Tibial artery (tissue), 4 donors: ENCODE measurements around the gene TSSK3.

Source experiments
- DNase-seq, 2 donors: peaks; one replicate each; pipeline ENCODE4 v3.0.0-alpha.2; 2019
- H3K27ac ChIP-seq, 2 donors: fragments of 200-600 bp; sonication (generic) in 1 of 2; 1 replicate in 1 of 2; 2 replicates in 1 of 2; pipeline ENCODE4 v1.5.1; 2018 to 2019; ENCODE audit warnings: mild to moderate bottlenecking in 1 of 2
- H3K27me3 ChIP-seq, 2 donors: fragments of 200-600 bp; sonication (generic) in 1 of 2; one replicate each; pipeline versions ENCODE4 v1.5.1 to v1.6.0; 2016 to 2019
- H3K36me3 ChIP-seq, 3 donors: fragments of 200-600 bp; sonication (generic) in 2 of 3; one replicate each; pipeline ENCODE4 v1.5.1; 2016 to 2019; ENCODE audit warnings: mild to moderate bottlenecking in 2 of 3
- H3K4me1 ChIP-seq, 4 donors: fragments of 200-600 bp; sonication (generic) in 2 of 4; 1 replicate in 3 of 4; 2 replicates in 1 of 4; pipeline ENCODE4 v1.5.1; 2016 to 2019
- H3K4me3 ChIP-seq, 2 donors: fragments of 200-600 bp; sonication (generic) in 1 of 2; 1 replicate in 1 of 2; 2 replicates in 1 of 2; pipeline ENCODE4 v1.5.1; 2018 to 2019; ENCODE audit warnings: mild to moderate bottlenecking in 2 of 2
- H3K9me3 ChIP-seq, 3 donors: fragments of 200-600 bp; sonication (generic) in 1 of 3; one replicate each; pipeline ENCODE4 v1.5.1; 2016 to 2019
- intact Hi-C: fragments of 100-400 bp; cut with DNase I; formaldehyde crosslinking; loops from one replicate; pipeline ENCODE4 v1.15.0; 2023; ENCODE audit warnings: low total_unique reads
- TF ChIP-seq, protein P1 (sequence below), 2 experiments: fragments of 200-600 bp in 1 of 2; fragments of 450-650 bp in 1 of 2; IDR thresholded peaks; one replicate each; pipeline ENCODE4 v1.5.1; 2017 to 2019; ENCODE audit warnings: antibody characterized with exemption in 2 of 2, mild to moderate bottlenecking in 1 of 2, moderate library complexity in 1 of 2

The TSSK3 gene

DNA sequence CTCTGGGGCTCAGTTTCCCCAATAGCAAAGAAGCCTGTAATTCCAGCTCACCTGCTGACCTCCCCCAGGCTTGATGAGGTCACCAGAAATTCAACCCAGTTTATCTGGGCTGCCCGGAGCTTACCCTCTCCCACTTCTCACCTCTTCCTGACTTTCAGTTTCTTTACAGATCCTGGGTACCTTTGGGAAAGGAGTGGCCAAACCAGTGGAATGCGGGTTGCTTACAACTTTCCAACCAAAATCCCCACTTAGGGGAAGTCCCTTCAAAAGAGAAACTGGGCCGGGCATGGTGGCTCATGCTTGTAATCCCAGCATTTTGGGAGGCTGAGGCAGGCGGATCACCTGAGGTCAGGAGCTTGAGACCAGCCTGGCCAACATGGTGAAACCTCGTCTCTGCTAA, 20.4 kb upstream of the TSSK3 start:
- no peaks in the 10 kb centered on the region for H3K27me3 ChIP-seq
- peaks cover 0 to 15% (median 0%) of the 10 kb centered on the region in 4 donors for H3K4me1 ChIP-seq
- H3K9me3 ChIP-seq, result no peaks in the 10 kb centered on the region
- no peaks in the 10 kb centered on the region for H3K36me3 ChIP-seq
- intact Hi-C loops, result no loop called here
- no peak overlapping the region for H3K27ac ChIP-seq
- H3K4me3 ChIP-seq, result no peak overlapping the region
- TF ChIP-seq, protein P1, sequence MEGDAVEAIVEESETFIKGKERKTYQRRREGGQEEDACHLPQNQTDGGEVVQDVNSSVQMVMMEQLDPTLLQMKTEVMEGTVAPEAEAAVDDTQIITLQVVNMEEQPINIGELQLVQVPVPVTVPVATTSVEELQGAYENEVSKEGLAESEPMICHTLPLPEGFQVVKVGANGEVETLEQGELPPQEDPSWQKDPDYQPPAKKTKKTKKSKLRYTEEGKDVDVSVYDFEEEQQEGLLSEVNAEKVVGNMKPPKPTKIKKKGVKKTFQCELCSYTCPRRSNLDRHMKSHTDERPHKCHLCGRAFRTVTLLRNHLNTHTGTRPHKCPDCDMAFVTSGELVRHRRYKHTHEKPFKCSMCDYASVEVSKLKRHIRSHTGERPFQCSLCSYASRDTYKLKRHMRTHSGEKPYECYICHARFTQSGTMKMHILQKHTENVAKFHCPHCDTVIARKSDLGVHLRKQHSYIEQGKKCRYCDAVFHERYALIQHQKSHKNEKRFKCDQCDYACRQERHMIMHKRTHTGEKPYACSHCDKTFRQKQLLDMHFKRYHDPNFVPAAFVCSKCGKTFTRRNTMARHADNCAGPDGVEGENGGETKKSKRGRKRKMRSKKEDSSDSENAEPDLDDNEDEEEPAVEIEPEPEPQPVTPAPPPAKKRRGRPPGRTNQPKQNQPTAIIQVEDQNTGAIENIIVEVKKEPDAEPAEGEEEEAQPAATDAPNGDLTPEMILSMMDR (IDR thresholded peaks at IDR 0.05), result no peak
- no peak for DNase-seq

DNA sequence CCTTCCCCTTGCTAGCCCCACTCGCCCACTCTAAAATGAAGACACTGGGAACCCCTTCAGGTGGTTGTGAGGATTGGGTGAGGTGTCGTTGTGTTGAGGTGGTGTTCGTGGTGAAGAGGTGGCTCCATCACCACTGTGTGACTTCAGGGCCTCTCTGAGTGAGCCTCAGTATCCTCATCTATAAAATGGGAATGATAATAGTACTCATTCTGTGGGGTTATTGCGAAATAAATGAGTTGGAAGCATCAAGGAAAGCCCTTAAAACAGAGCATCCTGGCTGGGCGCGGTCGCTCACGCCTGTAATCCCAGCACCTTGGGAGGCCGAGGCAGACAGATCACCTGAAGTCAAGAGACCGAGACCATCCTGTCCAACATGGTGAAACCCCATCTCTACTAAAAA, 19.6 kb upstream of the TSSK3 start:
- H3K4me3 ChIP-seq, result no peak overlapping the region
- intact Hi-C loops, result no loop called here
- no peaks in the 10 kb centered on the region for H3K36me3 ChIP-seq
- no peak for DNase-seq
- H3K27ac ChIP-seq, result no peak overlapping the region
- no peaks in the 10 kb centered on the region for H3K27me3 ChIP-seq
- H3K4me1 ChIP-seq, result peaks cover 0 to 9% (median 0%) of the 10 kb centered on the region in 4 donors
- no peaks in the 10 kb centered on the region for H3K9me3 ChIP-seq
- TF ChIP-seq, protein P1 (IDR thresholded peaks at IDR 0.05), result no peak

DNA sequence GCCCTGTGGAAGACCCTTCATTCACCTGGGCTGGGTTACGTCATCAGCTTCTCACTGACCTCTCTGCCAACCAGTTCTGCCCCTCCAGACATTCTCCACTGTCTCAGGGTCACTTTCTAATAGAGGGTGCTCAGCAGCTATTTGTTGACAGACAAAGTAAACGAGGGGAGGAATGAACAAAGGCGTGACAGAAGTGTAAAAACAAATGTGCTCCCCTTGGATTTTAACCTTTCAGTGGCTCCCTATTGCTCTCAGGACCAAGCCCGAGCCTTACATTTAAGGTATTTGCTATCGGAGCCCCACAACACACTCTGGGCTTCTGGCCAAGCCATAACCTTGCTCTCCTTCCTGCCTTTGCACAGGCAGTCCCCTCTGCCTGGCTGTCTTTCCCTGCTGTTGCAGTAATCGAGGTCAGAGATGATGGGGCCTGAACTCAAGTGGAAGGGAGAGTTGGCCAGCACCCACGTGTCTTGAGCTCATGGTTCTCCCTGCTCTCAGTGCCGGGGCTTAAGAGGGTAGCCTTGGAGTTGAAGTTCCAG, 17.0 kb upstream of the TSSK3 start:
- H3K4me1 ChIP-seq, result peaks cover 0 to 4% (median 0%) of the 10 kb centered on the region in 4 donors
- H3K27ac ChIP-seq, result no peak overlapping the region
- no peak overlapping the region for H3K4me3 ChIP-seq
- H3K36me3 ChIP-seq, result no peaks in the 10 kb centered on the region
- H3K9me3 ChIP-seq, result no peaks in the 10 kb centered on the region
- intact Hi-C loops, result no loop called here
- H3K27me3 ChIP-seq, result no peaks in the 10 kb centered on the region
- TF ChIP-seq, protein P1 (IDR thresholded peaks at IDR 0.05), result no peak
- no peak for DNase-seq

DNA sequence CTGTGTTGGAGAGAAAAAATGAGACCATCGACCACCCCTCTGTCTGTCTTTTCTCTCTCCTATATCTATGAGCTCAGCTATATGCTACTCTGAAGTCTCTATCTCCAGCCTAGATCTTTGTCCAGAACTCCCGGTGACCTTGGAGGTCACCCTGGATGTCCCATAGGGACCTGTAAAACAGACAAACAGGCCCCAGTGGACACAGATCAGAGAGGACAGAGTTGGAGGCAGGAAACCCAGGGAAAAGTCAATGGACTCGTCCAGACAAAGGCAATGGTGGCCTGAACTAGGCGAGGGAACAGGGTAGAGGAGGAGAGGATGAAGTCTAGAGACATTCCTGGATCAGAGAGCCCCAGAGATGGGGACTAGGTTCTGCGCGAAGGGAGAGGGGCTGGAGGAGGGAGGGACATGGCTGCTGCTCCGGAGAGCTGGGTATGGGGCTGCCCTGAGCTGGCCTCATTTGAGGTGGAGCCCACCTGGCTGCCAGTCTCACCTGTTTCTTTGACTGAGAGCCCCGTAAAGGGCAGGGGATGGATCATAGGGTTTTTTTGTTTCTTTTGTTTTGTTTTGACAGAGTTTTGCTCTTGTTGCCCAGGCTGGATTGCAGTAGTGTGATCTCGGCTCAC, 15.7 kb upstream of the TSSK3 start:
- no peak for DNase-seq

DNA sequence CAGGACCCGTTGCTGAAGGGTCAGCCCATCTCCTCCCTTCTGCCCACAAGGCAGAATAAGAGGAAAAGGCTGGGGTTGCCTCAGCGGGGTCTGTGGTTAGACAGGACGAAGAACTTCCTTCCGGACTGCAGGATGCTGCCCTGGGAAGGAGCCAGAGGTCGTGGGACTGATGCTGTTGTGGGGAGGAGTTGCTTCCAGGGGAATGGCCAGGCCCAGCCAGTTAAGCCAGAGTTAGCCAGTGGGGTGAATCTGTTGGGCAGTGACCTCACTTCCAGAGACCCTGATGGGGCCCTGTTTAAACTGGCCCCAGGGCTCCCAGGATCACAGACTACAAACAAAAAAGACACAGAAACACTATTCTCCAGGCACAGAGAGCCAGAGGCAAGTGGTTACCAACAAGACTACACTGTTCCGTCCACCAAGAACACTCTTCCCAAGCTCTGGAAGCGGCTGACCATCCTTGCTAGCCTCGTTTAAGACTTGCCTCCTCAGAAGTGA, 13.1 kb upstream of the TSSK3 start:
- Histone ChIP-seq H3K36me3 (no peaks in the 10 kb centered on the region), H3K27ac (no peak overlapping the region), H3K27me3 (no peaks in the 10 kb centered on the region), H3K4me3 (no peak overlapping the region), H3K9me3 (no peaks in the 10 kb centered on the region), H3K4me1 (peaks cover 0 to 21% (median 20%) of the 10 kb centered on the region in 4 donors)
- peak in 1 of 2 donors; percentile 50 for DNase-seq
- intact Hi-C loops, result no loop called here
- TF ChIP-seq, protein P1 (IDR thresholded peaks at IDR 0.05), result no peak

More for the DNA sequence above, 15.7 kb upstream of the TSSK3 start:
- no peak overlapping the region for H3K4me3 ChIP-seq
- no peak overlapping the region for H3K27ac ChIP-seq
- TF ChIP-seq, protein P1 (IDR thresholded peaks at IDR 0.05), result no peak
- H3K9me3 ChIP-seq, result no peaks in the 10 kb centered on the region
- H3K36me3 ChIP-seq, result no peaks in the 10 kb centered on the region
- H3K27me3 ChIP-seq, result no peaks in the 10 kb centered on the region
- peaks cover 0 to 9% (median 0%) of the 10 kb centered on the region in 4 donors for H3K4me1 ChIP-seq
- intact Hi-C loops, result no loop called here
